Right kidney (tissue), 1 donor: ENCODE measurements around the gene SYNGR3.

Experiments used
- DNase-seq: peaks from one replicate; pipeline ENCODE4 v3.0.0-alpha.2; 2016

Gene SYNGR3

DNA sequence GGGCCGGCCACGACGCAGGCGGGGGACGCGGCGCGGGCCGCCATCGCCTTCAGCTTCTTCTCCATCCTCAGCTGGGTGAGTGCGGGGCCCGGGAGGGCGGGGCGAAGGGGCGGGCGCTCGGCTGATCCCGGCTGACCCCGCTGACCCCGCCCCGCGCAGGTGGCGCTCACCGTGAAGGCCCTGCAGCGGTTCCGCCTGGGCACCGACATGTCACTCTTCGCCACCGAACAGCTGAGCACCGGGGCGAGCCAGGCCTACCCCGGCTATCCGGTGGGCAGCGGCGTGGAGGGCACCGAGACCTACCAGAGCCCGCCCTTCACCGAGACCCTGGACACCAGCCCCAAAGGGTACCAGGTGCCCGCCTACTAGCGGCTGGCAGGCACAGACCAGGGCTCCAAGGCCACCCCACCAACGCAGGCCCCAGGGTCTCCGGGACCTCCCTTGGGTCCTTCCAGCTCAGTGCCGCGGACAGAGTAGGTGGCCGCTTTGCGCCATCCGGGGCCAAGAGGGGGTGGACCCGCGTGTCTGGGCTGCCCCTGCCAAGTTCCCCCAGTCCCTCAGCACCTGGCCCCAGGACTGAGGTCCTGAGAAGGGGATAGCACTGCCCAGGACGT lies 3.0 kb downstream of the SYNGR3 start:
- peak; percentile 35 for DNase-seq

DNA sequence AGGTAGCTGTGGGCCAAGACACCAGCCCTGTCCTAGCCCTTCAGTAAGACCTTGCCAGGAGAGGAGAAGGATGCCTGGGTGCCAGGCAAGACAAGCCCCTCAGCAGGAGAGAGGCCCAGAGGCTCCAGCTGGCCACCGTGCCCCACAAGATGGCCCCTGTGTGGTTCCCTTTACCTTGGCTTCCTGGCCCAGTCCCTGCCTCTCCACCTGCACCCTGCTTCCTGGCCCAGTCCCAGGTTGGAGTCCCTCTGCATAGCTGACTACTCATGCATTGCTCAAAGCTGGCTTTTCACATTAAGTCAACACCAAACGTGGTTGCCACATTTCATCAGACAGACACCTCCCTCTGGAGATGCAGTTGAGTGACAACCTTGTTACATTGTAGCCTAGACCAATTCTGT lies 4.0 kb downstream of the SYNGR3 start:
- DNase-seq, result peak; percentile 25

DNA sequence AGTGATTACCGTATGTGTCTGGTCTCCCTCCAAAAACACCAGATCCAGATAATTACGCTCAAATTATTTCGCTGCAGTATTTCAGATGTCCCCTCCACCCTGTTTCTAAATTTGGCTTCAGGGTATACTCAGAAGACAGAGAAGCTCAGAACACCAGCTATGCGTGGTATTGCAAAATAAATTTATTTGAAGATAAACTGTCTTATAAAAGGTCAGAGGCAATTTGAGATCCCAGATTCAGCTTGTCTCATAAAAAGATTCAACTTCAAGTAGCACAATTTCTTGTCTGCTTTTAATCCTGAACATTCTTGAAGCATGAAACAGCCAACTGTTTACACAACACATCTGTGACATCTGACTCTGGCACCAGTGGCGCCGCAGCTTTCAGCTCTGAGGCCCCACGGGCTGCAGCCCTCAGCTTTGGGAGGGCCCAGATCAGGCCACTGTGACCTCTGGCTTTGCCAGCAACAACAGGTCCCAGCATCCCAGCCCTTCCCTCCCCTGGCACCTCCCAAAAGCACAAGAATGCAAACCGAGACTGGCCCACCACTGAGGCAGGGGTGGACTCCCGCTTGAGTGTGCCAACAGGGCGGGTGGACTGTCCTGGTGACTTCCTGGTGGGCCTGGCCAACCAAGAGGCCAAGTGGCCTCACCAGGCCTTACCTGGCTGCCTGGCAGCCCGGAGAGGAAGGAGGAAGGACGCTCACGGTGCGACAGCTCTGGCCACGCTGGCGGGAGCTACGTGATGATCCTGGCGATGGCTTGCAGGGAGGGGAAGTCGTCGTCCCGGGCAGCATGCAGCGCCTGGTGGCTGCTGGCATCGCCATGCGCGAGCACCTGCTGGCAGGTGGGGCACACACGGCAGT lies 8.0 kb downstream of the SYNGR3 start:
- DNase-seq, result no peak

DNA sequence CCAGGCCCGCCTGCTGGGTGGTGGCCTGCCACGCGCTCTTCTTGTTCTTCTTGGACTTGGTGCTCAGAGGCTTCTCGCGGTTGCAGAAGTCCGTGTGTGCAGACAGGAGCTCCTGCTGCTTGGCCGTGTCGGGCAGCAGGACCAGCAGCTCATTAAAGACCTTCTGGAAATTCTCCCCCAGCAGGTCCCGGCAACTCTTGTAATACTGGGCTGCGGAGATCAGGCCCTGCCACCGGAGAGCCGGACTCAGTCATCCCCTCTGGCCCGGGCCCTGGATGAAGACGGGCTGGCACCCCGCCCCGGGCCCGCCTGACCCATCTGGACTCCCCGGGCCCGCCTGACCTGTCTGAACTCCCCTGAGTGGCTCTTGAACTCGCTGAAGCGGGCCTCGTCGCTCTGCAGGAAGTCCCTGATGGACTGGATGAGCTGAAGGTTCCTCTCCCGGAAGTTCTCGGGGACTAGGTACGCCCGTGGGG lies 8.6 kb downstream of the SYNGR3 start:
- no peak for DNase-seq

DNA sequence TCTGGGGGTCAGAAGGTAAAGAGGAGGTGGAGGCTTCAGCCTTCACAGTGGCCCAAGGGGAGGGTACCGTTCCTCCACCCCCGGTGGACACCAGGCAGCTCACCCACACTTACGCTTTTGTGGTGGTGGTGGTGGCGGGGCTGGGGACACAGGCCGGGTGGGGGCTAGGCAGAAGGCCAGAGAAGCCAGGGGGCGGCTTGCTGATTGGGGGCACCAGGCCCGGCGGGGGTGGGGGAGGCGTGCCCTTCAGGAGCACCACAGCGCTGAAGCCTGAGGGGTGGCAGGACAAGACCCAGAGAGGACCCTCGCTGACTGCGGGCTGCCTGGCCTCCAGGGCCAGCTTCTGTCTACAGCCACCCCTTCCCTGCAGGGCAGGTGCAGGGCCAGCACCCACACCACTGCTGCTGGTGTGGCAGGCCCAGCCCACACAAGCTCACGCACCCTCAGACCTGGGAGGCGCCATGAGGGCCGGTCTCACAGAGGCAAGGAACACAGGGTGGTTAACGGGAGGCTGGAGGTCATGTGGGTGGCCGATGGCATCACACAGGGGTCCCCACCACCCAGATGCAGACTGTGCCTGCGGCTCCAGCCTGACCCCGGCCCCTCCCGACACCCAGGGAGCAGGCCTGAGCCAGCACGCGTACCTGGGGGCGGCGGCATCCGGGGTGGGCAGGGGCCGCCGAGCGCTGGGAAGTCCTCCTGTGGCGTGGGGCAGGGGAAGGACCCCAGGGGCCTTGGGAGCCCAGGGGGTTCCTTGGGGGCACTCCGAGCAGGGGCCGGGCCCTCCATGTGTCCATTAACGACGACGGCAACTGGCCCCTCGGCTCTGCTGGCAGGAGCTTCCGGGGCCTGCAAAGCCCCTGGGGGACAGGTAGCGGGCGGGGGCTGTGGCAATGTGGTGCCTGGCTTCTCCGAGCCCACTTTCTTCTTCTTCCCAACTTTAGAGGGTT lies 9.4 kb downstream of the SYNGR3 start:
- no peak for DNase-seq

DNA sequence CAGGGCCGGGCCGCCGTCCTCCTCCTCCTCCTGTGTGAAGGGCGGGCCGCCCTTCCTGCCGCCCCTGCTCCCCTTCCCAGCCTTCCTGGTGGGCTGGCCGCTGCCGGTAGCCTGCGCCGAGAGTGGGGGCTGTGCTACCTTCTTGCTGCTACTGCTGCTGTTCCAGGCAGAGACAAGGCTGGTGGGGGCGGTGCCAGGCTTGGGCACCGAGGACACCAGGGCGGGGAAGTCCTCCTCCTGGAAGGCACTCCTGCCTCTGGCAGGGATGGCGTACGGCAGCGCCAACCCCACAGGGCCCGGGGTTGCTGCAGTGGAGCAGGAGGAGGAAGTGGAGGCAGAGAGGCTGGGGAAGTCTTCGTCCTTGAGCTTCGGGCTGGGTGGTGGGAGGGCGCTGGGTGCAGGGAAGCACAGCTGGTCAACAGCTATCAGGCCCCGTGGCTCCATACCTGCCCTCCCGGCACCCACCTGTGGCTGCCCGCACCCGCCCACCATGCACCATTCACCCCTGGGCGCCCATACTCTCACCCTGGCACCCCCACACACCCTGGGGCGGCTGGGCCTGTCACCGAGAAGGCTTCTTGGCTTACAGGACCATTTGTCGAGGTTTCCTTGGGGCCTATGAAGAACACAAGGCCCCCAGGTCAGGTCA lies 10.2 kb downstream of the SYNGR3 start:
- no peak for DNase-seq

DNA sequence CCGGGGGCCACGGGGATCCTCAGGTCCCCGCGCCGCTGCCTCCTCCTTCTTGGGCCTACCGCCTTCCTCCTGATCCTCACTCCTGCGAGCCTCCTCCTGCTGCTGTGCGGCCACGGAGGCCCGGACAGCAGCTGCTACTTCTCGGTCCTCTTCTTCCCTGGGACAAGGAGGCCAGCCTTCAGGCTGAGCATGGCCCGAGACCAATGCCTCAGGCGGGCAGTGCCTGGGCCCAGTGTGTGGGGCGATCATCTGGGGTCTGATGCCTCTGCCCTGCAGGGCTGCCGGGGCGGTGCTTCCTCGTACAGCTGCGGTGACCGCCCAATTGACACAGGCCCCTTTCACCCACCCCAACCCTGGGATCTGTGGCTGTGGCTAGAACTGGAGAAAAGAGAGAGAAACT lies 11.3 kb downstream of the SYNGR3 start:
- DNase-seq, result no peak

DNA sequence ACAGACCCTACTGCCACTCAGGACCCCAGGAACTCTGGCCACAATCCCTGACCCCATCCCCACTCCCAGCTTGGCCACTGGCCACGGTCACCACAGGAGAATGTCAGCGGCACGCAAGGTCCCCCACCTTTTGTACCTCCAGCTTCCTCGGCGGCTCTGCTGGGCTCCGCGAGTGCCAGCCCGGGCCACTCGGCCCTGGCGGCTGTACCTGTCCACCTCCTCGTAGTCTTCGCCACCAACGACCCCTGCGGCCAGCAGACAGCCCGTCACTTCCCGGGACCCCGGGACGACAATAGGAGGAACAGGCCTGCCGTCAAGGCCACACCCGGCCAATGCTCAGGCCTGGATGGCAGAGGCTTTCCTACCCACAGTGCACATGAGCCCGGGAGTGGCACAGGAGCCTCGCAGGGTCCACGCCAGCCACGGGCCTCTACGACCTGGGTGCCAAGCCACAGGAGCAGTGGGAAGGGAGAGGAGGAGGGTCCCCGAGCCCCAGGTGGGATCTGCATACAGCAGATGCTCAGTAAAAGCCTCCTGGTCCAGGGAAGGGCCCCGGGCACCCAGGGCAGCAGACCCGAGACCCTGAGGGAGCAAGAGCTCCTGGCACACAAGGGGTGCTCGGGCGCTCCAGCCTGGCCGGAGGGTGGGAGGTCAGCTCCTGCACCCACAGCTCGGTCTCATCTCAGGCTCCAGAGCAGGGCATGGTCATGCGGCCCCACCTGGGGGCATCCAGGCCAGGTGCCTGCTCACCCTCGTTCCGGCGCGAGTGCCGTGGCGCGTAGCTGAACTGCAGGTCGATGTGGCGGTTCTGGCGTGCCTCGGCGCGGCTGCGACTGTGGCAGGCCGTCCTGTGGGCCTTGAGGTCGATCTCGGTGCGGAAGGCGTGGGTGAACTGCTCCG lies 11.9 kb downstream of the SYNGR3 start:
- DNase-seq, result no peak

DNA sequence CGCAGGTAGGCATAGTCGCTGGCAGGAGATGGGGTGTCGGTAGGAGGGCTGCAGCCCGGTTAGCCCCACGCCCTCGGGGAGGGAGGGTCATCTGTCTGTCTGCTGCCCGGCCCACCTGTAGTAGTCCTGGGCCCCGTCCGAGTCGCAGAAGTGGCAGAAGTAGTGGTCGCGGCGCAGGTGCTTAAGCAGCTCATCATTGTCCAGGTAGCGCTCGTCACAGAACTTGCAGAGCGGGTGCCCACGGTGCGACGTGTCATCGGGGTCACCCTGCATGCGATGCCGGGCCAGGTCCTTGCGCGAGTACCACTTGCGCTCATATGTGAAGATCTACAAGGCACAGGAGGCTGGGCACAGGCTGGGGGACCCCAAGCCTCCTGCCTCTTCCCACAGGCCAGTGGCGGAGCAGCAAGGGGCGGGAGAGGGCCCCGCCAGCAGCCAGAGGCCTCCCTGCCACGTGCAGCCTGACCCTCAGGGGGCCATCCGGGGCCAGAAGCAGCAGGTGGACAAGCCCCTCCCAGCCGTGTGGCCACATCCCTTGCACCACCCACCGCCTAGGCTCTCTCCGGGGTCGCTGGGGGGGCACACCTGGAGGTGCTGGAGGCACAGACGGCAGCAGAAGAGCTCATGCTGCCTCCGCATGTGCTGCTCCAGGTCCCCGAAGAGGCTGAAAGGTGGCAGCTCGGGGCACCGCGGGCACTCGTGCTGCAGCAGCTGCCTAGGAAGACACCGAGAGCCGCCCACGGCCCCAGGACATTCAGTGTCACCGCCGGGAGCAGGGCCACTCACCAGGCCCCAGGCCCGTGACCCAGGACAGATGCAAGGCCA lies 12.8 kb downstream of the SYNGR3 start:
- no peak for DNase-seq

DNA sequence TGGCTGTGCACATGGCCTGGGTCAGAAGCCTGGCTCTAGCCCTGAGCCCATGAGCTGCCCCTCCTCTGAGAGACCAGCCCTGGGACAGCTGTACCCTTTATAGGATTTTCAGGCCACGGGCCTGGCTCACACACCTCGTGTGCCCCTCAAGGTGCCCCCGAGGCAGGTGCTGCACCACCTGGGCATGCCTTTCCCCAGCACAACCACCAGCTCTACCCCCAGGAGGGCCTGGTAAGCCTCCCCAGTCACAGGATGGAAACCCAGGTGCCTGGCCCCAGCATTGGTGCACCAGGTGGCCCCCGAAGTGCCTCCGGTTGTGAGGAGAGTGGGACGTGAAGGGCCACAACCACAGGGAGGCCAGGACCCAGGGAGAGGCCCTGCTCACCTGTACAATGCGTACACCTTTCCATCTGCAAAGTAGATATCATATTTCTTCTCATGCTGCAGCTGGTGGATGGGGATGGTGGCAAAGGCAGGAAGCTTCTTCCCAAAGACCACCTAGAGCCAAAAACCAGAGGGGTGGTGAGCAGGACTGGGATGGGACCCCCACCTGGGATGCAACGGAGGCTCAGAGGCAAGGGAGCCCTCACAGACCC lies 13.6 kb downstream of the SYNGR3 start:
- no peak for DNase-seq

DNA sequence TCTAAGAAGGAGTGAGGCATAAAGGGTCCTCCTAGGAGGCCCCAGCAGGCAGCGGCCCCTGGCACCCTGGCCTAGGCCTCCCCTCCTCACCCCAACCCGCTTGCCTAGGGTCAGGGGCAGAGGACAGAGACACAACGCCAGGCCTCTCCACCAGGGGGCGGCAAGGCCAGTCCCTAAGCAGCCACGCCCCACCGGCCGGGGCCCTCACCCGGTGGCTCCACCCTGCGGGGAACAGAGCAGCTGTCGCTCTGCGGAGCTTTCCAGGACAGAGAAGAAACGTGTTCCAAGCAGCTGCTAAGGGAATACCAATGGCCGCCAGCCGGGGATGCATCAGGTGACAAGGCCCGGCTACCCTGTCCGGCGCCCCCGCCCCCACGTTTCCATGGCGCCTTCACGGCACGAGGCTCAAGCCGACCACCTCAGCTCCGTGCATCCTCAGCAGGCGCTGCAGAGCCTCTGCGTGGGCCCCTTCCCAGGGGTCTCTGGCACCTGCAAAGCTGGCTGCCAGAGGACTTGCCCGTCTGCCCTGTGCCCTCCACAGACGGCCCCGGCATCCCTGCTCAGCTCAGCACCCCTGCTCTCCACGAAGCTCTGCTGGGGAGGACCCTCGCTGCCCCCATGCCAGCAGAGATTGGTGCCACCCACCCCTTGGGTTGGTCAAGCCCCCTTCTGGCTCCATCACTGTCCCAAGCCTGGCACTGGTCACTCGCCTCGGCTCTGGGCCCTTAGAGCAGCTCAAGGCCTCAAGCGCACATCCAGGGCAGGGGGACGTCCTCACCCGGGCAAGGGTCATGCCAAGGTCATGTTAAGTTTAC lies 14.3 kb downstream of the SYNGR3 start:
- peak; percentile 70 for DNase-seq

DNA sequence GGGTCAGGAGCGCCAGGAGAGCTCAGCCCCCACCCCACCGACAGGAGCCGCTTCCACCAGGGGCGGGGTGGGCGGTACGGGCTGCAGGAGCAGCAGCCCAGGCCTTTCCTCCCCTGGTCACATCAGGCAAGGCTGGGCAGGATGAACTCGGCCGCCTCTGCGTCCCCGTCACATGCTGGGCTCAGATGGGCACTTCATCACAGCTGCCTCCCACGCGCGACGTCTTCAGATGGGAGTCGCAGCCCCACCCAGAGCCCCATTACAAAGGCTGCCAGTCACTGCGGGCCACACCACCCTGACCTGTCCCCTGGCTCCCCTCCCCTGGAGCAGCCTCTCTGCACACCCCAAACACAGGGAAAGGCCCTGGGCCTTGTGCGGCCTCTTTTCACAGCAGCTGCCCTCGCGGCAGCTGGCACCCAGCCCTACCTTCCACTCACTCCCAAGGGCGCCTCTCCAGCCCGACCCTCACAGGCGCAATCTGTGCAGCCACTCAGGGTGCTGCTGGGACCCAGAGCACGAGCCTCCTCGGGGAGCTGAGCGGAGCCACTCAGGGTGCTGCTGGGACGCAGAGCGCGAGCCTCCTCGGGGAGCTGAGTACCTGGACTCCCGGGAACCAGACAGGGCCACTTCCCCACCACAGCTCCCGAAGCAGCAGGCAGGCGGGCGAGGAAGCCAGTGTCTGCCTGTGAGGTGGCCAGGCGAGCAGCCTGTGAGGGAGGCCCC lies 15.2 kb downstream of the SYNGR3 start:
- no peak for DNase-seq

DNA sequence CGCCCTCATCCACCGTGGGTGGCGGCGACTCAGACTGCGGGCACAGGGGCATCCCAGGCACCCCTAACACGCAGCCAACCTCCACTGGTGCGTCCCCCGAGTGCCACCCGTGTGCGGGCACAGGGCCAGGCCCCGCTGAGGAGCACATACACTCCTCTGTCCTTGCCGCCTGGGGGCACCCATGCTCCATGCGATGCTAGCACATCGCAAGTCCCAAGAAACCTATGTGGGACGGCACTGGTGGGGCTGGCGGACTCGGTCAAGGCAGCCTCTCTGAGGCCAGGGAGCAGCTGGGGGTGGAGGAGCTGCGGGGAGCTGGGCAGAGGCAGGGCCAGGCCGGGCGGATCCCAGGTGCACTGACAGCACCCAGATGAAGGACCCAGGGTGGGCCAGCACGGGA lies 15.9 kb downstream of the SYNGR3 start:
- DNase-seq, result no peak

DNA sequence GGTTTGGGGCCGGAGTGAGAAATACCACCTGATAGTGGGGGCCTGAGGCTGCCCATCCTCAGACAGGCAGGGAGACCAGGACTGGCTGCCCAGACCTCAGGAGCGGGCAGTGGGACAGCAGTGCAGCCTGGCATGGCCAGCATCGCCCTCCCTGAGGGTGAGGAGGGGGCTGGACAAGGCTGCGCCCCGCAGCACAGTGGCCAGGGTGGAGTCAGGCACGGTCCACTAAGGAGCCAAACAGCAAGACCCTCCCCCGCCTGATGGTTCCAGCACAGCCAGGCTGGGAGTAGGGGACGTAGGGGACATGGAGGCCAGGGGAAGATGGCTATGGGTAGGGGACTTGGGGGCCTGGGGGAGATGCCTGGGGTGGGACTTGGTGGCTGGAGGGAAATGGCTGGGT lies 16.5 kb downstream of the SYNGR3 start:
- no peak for DNase-seq

DNA sequence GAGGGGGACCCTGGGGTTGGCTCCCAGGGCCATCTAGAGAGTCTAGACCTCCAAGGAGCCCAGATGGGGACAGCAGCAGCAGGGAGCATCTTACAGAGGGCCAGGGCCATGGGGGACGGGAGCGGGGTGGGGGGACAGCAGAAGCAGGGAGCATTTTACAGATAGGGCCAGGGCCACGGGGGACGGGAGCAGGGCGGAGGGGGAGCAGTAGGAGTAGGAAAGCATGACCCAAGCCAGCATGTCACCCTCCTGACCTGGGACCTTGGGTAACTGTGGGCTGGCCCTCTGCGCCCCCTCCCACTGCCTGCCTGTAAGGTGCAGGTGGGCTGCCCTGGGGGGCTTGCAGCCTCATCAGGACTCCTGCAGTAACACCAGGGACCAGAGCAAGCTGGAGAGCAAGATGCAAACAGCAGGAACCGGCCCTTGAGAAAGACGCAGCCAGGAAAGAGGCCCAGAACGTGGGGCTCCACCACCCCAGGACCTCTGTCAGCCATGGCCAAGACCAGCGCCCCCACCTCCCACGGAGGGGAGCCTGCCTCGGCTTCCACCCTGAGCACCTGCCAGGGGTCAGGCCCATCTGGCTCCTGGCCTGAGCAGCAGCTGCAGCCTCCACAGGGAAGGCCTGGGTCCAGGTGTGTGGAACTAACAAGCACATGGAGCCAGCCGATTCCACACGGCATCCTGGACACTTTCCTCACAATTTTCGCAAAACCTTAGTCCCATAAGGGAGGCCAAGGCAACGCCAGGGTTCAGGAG lies 17.5 kb downstream of the SYNGR3 start:
- DNase-seq, result no peak

DNA sequence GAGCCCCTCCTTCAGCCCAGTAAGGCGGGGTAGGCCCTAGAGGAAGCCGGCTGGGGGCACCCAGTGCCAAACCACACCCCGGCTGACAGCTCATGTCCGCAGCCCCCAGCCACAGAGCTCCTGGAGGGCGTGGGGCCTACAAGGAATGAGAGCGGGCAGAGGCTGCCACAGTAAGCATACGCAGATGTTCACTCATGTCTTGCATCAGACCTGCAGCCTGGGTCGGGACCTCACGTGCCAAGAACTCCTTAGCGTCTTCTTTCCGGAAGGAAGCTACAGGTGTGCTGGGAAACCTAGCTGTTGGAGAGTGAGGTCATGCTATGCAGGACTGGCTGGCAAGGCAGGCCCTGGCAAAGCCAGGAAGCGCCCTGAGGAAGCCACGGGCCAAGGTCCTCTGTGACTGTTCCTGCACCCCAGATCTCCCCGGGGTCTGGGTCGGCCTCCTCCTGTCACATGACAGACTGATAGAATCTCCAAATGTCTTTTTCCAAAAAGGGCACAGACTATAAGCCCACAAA lies 18.3 kb downstream of the SYNGR3 start:
- DNase-seq, result no peak

DNA sequence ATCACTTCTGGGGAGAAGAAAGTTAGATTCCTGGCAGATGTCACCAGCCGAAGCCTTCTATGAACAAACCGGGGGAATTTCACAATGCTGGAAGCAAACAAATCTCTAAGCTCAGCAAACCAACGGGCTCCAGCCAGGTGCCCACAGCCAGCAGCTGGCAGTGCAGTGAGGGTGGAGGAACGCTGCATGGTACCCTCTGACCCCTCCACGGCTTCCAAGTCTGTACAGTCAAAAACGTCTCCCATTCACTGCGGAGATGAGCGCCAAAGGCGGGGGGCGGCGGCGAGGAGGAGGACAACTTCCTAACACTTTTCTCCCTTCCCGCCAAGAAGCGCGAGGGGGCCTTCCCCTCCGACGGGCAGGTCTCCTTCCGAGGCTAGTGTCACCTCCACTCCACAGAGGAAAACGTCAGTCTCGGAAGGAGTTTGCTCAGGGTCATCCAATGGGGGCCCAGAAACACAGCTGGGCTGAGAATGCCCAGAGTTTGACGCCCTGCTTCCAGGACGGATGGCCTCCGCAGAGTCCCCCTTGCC lies 18.9 kb downstream of the SYNGR3 start:
- DNase-seq, result no peak
